H1 (cell line): ENCODE data around the gene SLC27A2. TPM values are rescaled to one million over a fixed set of nuclear protein-coding genes. Genes with fewer than 3 reads are reported as not detected.

ENCODE experiments used
- CTCF ChIA-PET: fragments of 300-600 bp; sonication (Branson Sonifier 250); formaldehyde crosslinking; loops from one replicate; lab custom pipeline; 2021; ENCODE audit not compliant: partially characterized antibody; lab: Charles Lee
- POLR2A ChIA-PET: fragments of 300-600 bp; sonication (Branson Sonifier 250); formaldehyde crosslinking; loops from one replicate; lab custom pipeline; 2021; ENCODE audit warnings: inconsistent platforms; ENCODE audit not compliant: partially characterized antibody; lab: Charles Lee
- DNase-seq, 2 experiments: peaks; one replicate each; pipeline versions ENCODE4 v3.0.0 to v3.0.0-alpha.2; 2010 to 2022; ENCODE audit warnings: low spot score in 2 of 2, low read depth in 1 of 2, mixed read lengths in 1 of 2
- FAIRE-seq: peaks from 2 replicates; lab custom pipeline; 2011; peaks lifted over from hg19 to GRCh38; lab: Jason Lieb, UNC
- H2AFZ ChIP-seq: 2 replicates; pipeline ENCODE4 v1.8.1; 2012; ENCODE audit warnings: low read length, inconsistent platforms
- H2AK5ac ChIP-seq: 2 replicates; pipeline ENCODE4 v1.6.1; 2013; ENCODE audit warnings: low read depth, low read length
- H2BK120ac ChIP-seq: replicated peaks from 2 replicates; pipeline ENCODE3; 2013; ENCODE audit warnings: low read depth, low read length, inconsistent platforms
- H2BK12ac ChIP-seq: 2 replicates; pipeline ENCODE4 v1.6.1; 2013; ENCODE audit warnings: low read depth, low read length
- H2BK15ac ChIP-seq: 2 replicates; pipeline ENCODE4 v1.6.1; 2013; ENCODE audit warnings: low read length
- H2BK20ac ChIP-seq: 2 replicates; pipeline ENCODE4 v1.6.1; 2013; ENCODE audit warnings: low read length
- H2BK5ac ChIP-seq: 2 replicates; pipeline ENCODE4 v1.6.1; 2013; ENCODE audit warnings: low read depth, low read length
- H3K14ac ChIP-seq: 2 replicates; pipeline ENCODE4 v1.6.1; 2013; ENCODE audit warnings: inconsistent platforms; ENCODE audit not compliant: insufficient read length
- H3K18ac ChIP-seq: 2 replicates; pipeline ENCODE4 v1.6.1; 2013; ENCODE audit warnings: low read length; ENCODE audit errors: extremely low read depth
- H3K23ac ChIP-seq: 2 replicates; pipeline ENCODE4 v1.6.1; 2013; ENCODE audit warnings: inconsistent platforms; ENCODE audit not compliant: insufficient read length
- H3K23me2 ChIP-seq: 2 replicates; pipeline ENCODE4 v1.6.1; 2013; ENCODE audit warnings: low read depth, low read length
- H3K27ac ChIP-seq: 2 replicates; pipeline ENCODE4 v1.6.1; 2011; ENCODE audit warnings: low read depth, low read length, inconsistent platforms
- H3K27me3 ChIP-seq, 4 experiments: replicated peaks in 1 of 4; 1 replicate in 1 of 4; 2 replicates in 3 of 4; pipeline versions ENCODE4 v1.6.1 to v1.8.1; 2011 to 2013; ENCODE audit warnings: low read length in 3 of 4, mild to moderate bottlenecking in 3 of 4, inconsistent platforms in 2 of 4, mixed read lengths in 2 of 4, moderate library complexity in 1 of 4; ENCODE audit not compliant: control insufficient read depth in 3 of 4, insufficient read depth in 3 of 4; ENCODE audit errors: extremely low read depth in 1 of 4
- H3K36me3 ChIP-seq, 4 experiments: 2 replicates each; pipeline versions ENCODE4 v1.6.1 to v1.8.1; 2011 to 2013; ENCODE audit warnings: mild to moderate bottlenecking in 4 of 4, low read length in 3 of 4, moderate library complexity in 2 of 4, control low read depth in 1 of 4, inconsistent platforms in 1 of 4; ENCODE audit not compliant: insufficient read depth in 4 of 4, control insufficient read depth in 2 of 4
- H3K4ac ChIP-seq: replicated peaks from 2 replicates; pipeline ENCODE3; 2013; ENCODE audit warnings: low read length, low read depth, mixed read lengths, inconsistent platforms; ENCODE audit not compliant: insufficient read length
- H3K4me1 ChIP-seq, 4 experiments: replicated peaks in 1 of 4; 1 replicate in 1 of 4; 2 replicates in 3 of 4; pipeline versions ENCODE4 v1.6.1 to v1.8.1; 2011 to 2013; ENCODE audit warnings: low read length in 3 of 4, inconsistent platforms in 2 of 4, mixed read lengths in 1 of 4; ENCODE audit not compliant: insufficient read depth in 4 of 4, control insufficient read depth in 3 of 4
- H3K4me2 ChIP-seq, 2 experiments: 2 replicates each; pipeline versions ENCODE4 v1.6.1 to v1.8.1; 2011 to 2013; ENCODE audit warnings: low read depth in 2 of 2, low read length in 2 of 2, control low read depth in 1 of 2, inconsistent platforms in 1 of 2, mild to moderate bottlenecking in 1 of 2; ENCODE audit not compliant: insufficient read depth in 1 of 2
- H3K4me3 ChIP-seq, 4 experiments: fragments of 200-600, 300-600 bp in 1 of 4; sonication (generic), shearing (Covaris generic), sonication (Bioruptor Twin) in 1 of 4; 2 replicates each; pipeline versions ENCODE4 v1.5.1 to v1.8.1; 2011 to 2016; ENCODE audit warnings: low read length in 4 of 4, low read depth in 3 of 4, control low read depth in 2 of 4, inconsistent platforms in 2 of 4, mild to moderate bottlenecking in 2 of 4, mixed read lengths in 1 of 4, moderate library complexity in 1 of 4; ENCODE audit not compliant: insufficient read depth in 2 of 4; ENCODE audit errors: extremely low read depth in 1 of 4
- H3K56ac ChIP-seq: replicated peaks from 2 replicates; pipeline ENCODE3; 2013; ENCODE audit warnings: low read depth, mild to moderate bottlenecking, mixed read lengths, low read length, inconsistent platforms; ENCODE audit not compliant: insufficient read length
- H3K79me1 ChIP-seq: 2 replicates; pipeline ENCODE4 v1.6.1; 2013; ENCODE audit warnings: low read depth, low read length, control low read depth
- H3K79me2 ChIP-seq, 2 experiments: 2 replicates each; pipeline versions ENCODE4 v1.6.1 to v1.8.1; 2012 to 2013; ENCODE audit warnings: low read length in 2 of 2, mild to moderate bottlenecking in 2 of 2, inconsistent platforms in 1 of 2; ENCODE audit not compliant: insufficient read depth in 2 of 2, control insufficient read depth in 1 of 2
- H3K9ac ChIP-seq, 4 experiments: replicated peaks in 1 of 4; 1 replicate in 1 of 4; 2 replicates in 3 of 4; pipeline versions ENCODE4 v1.6.1 to v1.8.1; 2011 to 2013; ENCODE audit warnings: low read depth in 3 of 4, low read length in 3 of 4, control low read depth in 2 of 4, mild to moderate bottlenecking in 2 of 4, moderate library complexity in 2 of 4, inconsistent platforms in 1 of 4; ENCODE audit errors: extremely low read depth in 1 of 4
- H3K9me3 ChIP-seq, 2 experiments: 2 replicates each; pipeline versions ENCODE4 v1.6.1 to v1.8.1; 2012 to 2013; ENCODE audit warnings: mild to moderate bottlenecking in 2 of 2, moderate library complexity in 2 of 2, control low read depth in 1 of 2, inconsistent platforms in 1 of 2, low read depth in 1 of 2, low read length in 1 of 2, mixed read lengths in 1 of 2; ENCODE audit not compliant: insufficient read depth in 2 of 2
- H4K20me1 ChIP-seq, 2 experiments: replicated peaks in 1 of 2; 2 replicates each; pipeline versions ENCODE3 to v1.8.1; 2011 to 2013; ENCODE audit warnings: inconsistent platforms in 2 of 2, low read length in 2 of 2, mild to moderate bottlenecking in 1 of 2; ENCODE audit not compliant: insufficient read depth in 2 of 2, control insufficient read depth in 1 of 2
- H4K5ac ChIP-seq: 2 replicates; pipeline ENCODE4 v1.6.1; 2013; ENCODE audit warnings: low read length, low read depth, mixed read lengths, inconsistent platforms; ENCODE audit not compliant: insufficient read length
- H4K8ac ChIP-seq: 2 replicates; pipeline ENCODE4 v1.8.0; 2013; ENCODE audit warnings: mild to moderate bottlenecking, moderate library complexity, low read length, inconsistent platforms; ENCODE audit not compliant: insufficient read depth; ENCODE audit errors: extremely low read depth
- H4K91ac ChIP-seq: replicated peaks from 2 replicates; pipeline ENCODE3; 2013; ENCODE audit warnings: low read length, mixed read lengths, inconsistent platforms; ENCODE audit not compliant: insufficient read length
- CEBPB ChIP-seq: IDR thresholded peaks from 2 replicates; pipeline ENCODE4 v1.6.1; 2012; ENCODE audit warnings: low read depth, low read length
- GTF2F1 ChIP-seq: IDR thresholded peaks from 2 replicates; pipeline ENCODE4 v1.6.1; 2012; ENCODE audit warnings: low read depth, low read length, improper control_type of control experiment, borderline replicate concordance
- HDAC2 ChIP-seq, 2 experiments: fragments of 300-600 bp in 1 of 2; sonication (generic) in 1 of 2; IDR thresholded peaks; 2 replicates each; pipeline ENCODE4 v1.6.1; 2011 to 2012; ENCODE audit warnings: low read depth in 2 of 2, low read length in 2 of 2, mild to moderate bottlenecking in 2 of 2, moderate library complexity in 2 of 2, borderline replicate concordance in 1 of 2, inconsistent platforms in 1 of 2
- JUND ChIP-seq: IDR thresholded peaks from 2 replicates; pipeline ENCODE4 v1.6.1; 2011; ENCODE audit warnings: mild to moderate bottlenecking, improper control_type of control experiment, low read length
- RAD21 ChIP-seq, 2 experiments: IDR thresholded peaks in 1 of 2; conservative IDR thresholded peaks in 1 of 2; 2 replicates each; pipeline ENCODE4 v1.6.1; 2011; ENCODE audit warnings: low read depth in 2 of 2, low read length in 2 of 2, improper control_type of control experiment in 1 of 2, inconsistent platforms in 1 of 2, mild to moderate bottlenecking in 1 of 2, moderate library complexity in 1 of 2
- SIN3A ChIP-seq, 2 experiments: IDR thresholded peaks in 1 of 2; conservative IDR thresholded peaks in 1 of 2; 2 replicates each; pipeline ENCODE4 v1.6.1; 2011 to 2012; ENCODE audit warnings: low read length in 2 of 2, improper control_type of control experiment in 1 of 2, low read depth in 1 of 2, mild to moderate bottlenecking in 1 of 2
- SIX5 ChIP-seq: IDR thresholded peaks from 2 replicates; pipeline ENCODE4 v1.6.1; 2011; ENCODE audit warnings: mild to moderate bottlenecking, low read depth, low read length
- SP1 ChIP-seq: IDR thresholded peaks from 2 replicates; pipeline ENCODE4 v1.6.1; 2011; ENCODE audit warnings: low read depth, low read length
- USF2 ChIP-seq: IDR thresholded peaks from 2 replicates; pipeline ENCODE4 v1.6.1; 2011; ENCODE audit warnings: low read length, improper control_type of control experiment
- ZNF274 ChIP-seq: IDR thresholded peaks from 2 replicates; pipeline ENCODE4 v1.7.0; 2012; ENCODE audit warnings: low read length, borderline replicate concordance; ENCODE audit errors: extremely low read depth
- WGBS, 2 experiments: shearing (Covaris generic) in 1 of 2; methylation state at CpG; one replicate each; pipeline versions ENCODE4 v1.1.6 to v1.1.7; 2013 to 2015; ENCODE audit warnings: low lambda C conversion rate in 2 of 2, mixed read lengths in 2 of 2, inconsistent platforms in 1 of 2, low coverage in 1 of 2, missing lambda C conversion rate in 1 of 2; ENCODE audit not compliant: insufficient replicate concordance in 2 of 2, insufficient coverage in 1 of 2, insufficient read length in 1 of 2; ENCODE audit errors: extremely low coverage in 1 of 2, missing lambda C conversion rate in 1 of 2; 5-methylcytosine and 5-hydroxymethylcytosine counted together
- polyA plus RNA-seq, 7 experiments: library from polyadenylated mRNA; depleted of rRNA in 3 of 7; stranded (reverse) in 5 of 7; unstranded in 2 of 7; fragments of >200 nt in 5 of 7; fragments of 200-250 nt in 2 of 7; gene quantifications; 1 replicate in 5 of 7; 2 replicates in 1 of 7; 4 replicates in 1 of 7; pipeline versions ENCODE4 v1.2.1 to v1.2.3, GENCODE V29; 2011 to 2013; ENCODE audit warnings: missing spikeins in 2 of 7, mixed read lengths in 2 of 7
- total RNA-seq: library from RNA; stranded (reverse); fragmentation: NEBNext Ultra II Directional; extraction: Animal tissue kit (Norgen Biotek cat#: 25700); gene quantifications from 2 replicates; pipeline ENCODE4 v1.2.1, GENCODE V29; 2021

SLC27A2 gene
- total and polyA plus RNA-seq, 2 of the 8 experiments (the other 6 are each of a cell fraction or from before 2014, with no cell fraction given) = 5.6 to 5.8 TPM

- no peak overlapping the region for H4K5ac ChIP-seq
- H3K4me1 ChIP-seq = no peaks in the 10 kb centered on the region
- H3K4ac ChIP-seq = no peak overlapping the region
- H2BK20ac ChIP-seq = no peak overlapping the region
- no peak overlapping the region for H2BK120ac ChIP-seq
- H3K4me3 ChIP-seq = no peak overlapping the region
- no peak overlapping the region for H4K91ac ChIP-seq
- H3K23me2 ChIP-seq = no peaks in the 10 kb centered on the region
- no peak overlapping the region for H3K4me2 ChIP-seq
- H3K9ac ChIP-seq = no peak overlapping the region
- ChIA-PET POLR2A (interaction anchor here (0.9 kb wide), 1 partner anchor 16 kb away, joined by 3 read pairs; no protein-coding TSS in a partner anchor), CTCF (interaction anchor here (1.1 kb wide), 1 partner anchor 19 kb away, joined by 4 read pairs; no protein-coding TSS in a partner anchor)
- no peak overlapping the region for H2BK5ac ChIP-seq
- no peaks in the 10 kb centered on the region for H3K36me3 ChIP-seq
- H2AK5ac ChIP-seq = no peak overlapping the region
- no peak overlapping the region for H3K14ac ChIP-seq
- H3K9me3 ChIP-seq = no peaks in the 10 kb centered on the region
- no peak overlapping the region for H3K56ac ChIP-seq
- no peak overlapping the region for H3K23ac ChIP-seq
- H4K20me1 ChIP-seq = no peaks in the 10 kb centered on the region
- H2BK12ac ChIP-seq = no peak overlapping the region
- H2BK15ac ChIP-seq = no peak overlapping the region
- 89% methylated on average over 1 of the region's 1 CpG; no CpG with 5 or more reads in 1 of the 2 experiments for WGBS, 2 experiments
- no peaks in the 10 kb centered on the region for H3K27me3 ChIP-seq
- no peaks in the 10 kb centered on the region for H3K79me1 ChIP-seq
- H2AFZ ChIP-seq = no peak overlapping the region
- DNase-seq (no peak), FAIRE-seq (no peak)
- H3K27ac ChIP-seq = no peak overlapping the region
- H3K79me2 ChIP-seq = no peaks in the 10 kb centered on the region
- H4K8ac ChIP-seq = no peak overlapping the region
- H3K18ac ChIP-seq = no peak overlapping the region
- TF ChIP-seq SIX5 = no peak
- no peak for TF ChIP-seq HDAC2 (IDR thresholded peaks at IDR 0.05; ENCODE audit: borderline replicate concordance in 1 of 2, low read depth in 2 of 2, low read length in 2 of 2)
- no peak for TF ChIP-seq SIN3A (conservative IDR thresholded peaks at IDR 0.05 in 1 of 2, IDR thresholded peaks at IDR 0.05 in 1 of 2; ENCODE audit: low read depth in 1 of 2, low read length in 2 of 2)
- TF ChIP-seq RAD21 (IDR thresholded peaks at IDR 0.05 in 1 of 2, conservative IDR thresholded peaks at IDR 0.05 in 1 of 2; ENCODE audit: low read depth in 2 of 2, low read length in 2 of 2) = no peak
- TF ChIP-seq JUND = no peak
- TF ChIP-seq ZNF274 = no peak
- no peak for TF ChIP-seq USF2
- no peak for TF ChIP-seq SP1
- TF ChIP-seq GTF2F1 = no peak
- no peak for TF ChIP-seq CEBPB
Measured at GRCh38 chr15:50164458-50164857, 17.5 kb upstream of the SLC27A2 start.
